ENCODE results near the gene GPR83.

DNA sequence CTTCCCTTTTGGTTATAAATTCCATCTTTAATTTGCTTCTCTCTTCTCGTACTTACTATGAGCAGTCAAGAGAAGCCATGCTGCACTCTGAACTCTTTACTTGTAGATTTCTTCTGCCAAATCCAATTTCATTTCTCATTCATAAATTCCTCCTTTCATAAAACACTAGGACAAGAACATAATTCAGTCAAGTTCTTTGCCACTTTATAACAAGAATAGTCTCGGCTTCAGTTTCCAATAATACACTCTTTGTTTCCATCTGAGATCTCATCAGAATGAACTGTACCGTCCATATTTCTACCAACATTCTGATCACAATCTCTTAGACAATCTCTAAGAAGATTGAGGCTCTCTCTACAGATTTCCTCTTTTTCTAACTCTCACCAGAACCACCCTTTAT lies 71.7 kb downstream of the GPR83 start:
- no peak for TF ChIP-seq EZH2 (IDR thresholded peaks at IDR 0.05)
- TF ChIP-seq, protein P1, sequence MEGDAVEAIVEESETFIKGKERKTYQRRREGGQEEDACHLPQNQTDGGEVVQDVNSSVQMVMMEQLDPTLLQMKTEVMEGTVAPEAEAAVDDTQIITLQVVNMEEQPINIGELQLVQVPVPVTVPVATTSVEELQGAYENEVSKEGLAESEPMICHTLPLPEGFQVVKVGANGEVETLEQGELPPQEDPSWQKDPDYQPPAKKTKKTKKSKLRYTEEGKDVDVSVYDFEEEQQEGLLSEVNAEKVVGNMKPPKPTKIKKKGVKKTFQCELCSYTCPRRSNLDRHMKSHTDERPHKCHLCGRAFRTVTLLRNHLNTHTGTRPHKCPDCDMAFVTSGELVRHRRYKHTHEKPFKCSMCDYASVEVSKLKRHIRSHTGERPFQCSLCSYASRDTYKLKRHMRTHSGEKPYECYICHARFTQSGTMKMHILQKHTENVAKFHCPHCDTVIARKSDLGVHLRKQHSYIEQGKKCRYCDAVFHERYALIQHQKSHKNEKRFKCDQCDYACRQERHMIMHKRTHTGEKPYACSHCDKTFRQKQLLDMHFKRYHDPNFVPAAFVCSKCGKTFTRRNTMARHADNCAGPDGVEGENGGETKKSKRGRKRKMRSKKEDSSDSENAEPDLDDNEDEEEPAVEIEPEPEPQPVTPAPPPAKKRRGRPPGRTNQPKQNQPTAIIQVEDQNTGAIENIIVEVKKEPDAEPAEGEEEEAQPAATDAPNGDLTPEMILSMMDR (IDR thresholded peaks at IDR 0.05), result no peak
- no peak for TF ChIP-seq EZH2phosphoT487 (IDR thresholded peaks at IDR 0.05)

All from neural progenitor cell (in vitro differentiated cells).